Calu3 (cell line): ENCODE data around the gene WTAP. TPM values are rescaled to one million over a fixed set of nuclear protein-coding genes. Genes with fewer than 3 reads are reported as not detected.

Experiments used
- BruUV-seq: library from RNA; stranded (reverse); fragments of 400-500 nt; replicated peaks from 2 replicates; lab custom pipeline; 2021; lab: Mats Ljungman, UMichigan
- CTCF ChIA-PET: fragments of 300-600 bp; sonication (Branson Sonifier 250); formaldehyde crosslinking; loops from one replicate; lab custom pipeline; 2022; ENCODE audit warnings: antibody characterized with exemption; lab: Charles Lee
- DNase-seq: peaks from one replicate; pipeline ENCODE4 v3.0.0; 2022
- H3K27ac Mint-ChIP-seq: one replicate; pipeline ENCODE4 v1.8.0; 2022; ENCODE audit warnings: mixed read lengths; ENCODE audit not compliant: unreplicated experiment
- H3K27me3 Mint-ChIP-seq: one replicate; pipeline ENCODE4 v1.8.0; 2022; ENCODE audit warnings: mixed read lengths; ENCODE audit not compliant: unreplicated experiment
- H3K36me3 Mint-ChIP-seq: one replicate; pipeline ENCODE4 v1.8.0; 2022; ENCODE audit warnings: mild to moderate bottlenecking, moderate library complexity, mixed read lengths; ENCODE audit not compliant: insufficient read depth, unreplicated experiment
- H3K4me1 Mint-ChIP-seq: one replicate; pipeline ENCODE4 v1.8.0; 2022; ENCODE audit warnings: mild to moderate bottlenecking, low read depth, mixed read lengths; ENCODE audit not compliant: unreplicated experiment
- H3K4me3 Mint-ChIP-seq: one replicate; pipeline ENCODE4 v1.8.0; 2022; ENCODE audit warnings: mild to moderate bottlenecking, low read depth, moderate library complexity, mixed read lengths; ENCODE audit not compliant: unreplicated experiment
- H3K9me3 Mint-ChIP-seq: one replicate; pipeline ENCODE4 v1.8.0; 2022; ENCODE audit warnings: low read depth, mixed read lengths; ENCODE audit not compliant: unreplicated experiment
- intact Hi-C: fragments of 100-400 bp; cut with micrococcal nuclease; formaldehyde crosslinking; loops from one replicate; pipeline ENCODE4 v1.10.0; 2022; ENCODE audit not compliant: unreplicated experiment
- total RNA-seq: library from RNA; stranded (reverse); gene quantifications from 2 replicates; pipeline ENCODE4 v1.2.3, GENCODE V29; 2022
- TF ChIP-seq, protein P1 (sequence below): fragments of 200-600 bp; IDR thresholded peaks from one replicate; pipeline ENCODE4 v1.8.0; 2022; ENCODE audit warnings: antibody characterized with exemption; ENCODE audit not compliant: unreplicated experiment

The WTAP gene
- total RNA-seq, 1 experiment from 2014 or later: 103 TPM

DNA sequence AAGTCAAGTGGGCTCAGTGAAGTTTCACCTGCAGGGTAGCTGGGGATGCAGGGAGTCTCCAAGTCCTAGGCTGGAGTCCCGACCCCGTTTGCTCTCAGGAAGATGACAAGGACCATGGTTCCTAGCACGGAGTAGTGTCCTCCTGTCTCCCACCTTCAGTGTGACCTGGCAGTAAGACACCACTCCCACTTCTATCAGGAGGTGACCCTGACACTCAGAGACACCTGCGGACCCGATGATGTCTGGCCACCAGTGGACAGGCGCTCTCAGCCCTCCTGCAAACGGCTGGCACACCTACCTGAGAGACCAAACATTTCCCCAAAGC is 35.4 kb upstream of the WTAP start:
- no peak for DNase-seq
- Mint-ChIP-seq H3K4me3 (peak overlapping the region; percentile 67), H3K36me3 (peaks cover 73% of the 10 kb centered on the region), H3K27ac (peak overlapping the region; percentile 56), H3K4me1 (peaks cover 32% of the 10 kb centered on the region), H3K9me3 (no peaks in the 10 kb centered on the region), H3K27me3 (no peaks in the 10 kb centered on the region)
- intact Hi-C loops: loop anchor here (2.0 to 10.0 kb wide), 4 partner anchors 37 to 563 kb away; partner anchors contain the start of genes SLC22A2 and TCP1
- BruUV-seq: no TSS peak
- TF ChIP-seq, protein P1, sequence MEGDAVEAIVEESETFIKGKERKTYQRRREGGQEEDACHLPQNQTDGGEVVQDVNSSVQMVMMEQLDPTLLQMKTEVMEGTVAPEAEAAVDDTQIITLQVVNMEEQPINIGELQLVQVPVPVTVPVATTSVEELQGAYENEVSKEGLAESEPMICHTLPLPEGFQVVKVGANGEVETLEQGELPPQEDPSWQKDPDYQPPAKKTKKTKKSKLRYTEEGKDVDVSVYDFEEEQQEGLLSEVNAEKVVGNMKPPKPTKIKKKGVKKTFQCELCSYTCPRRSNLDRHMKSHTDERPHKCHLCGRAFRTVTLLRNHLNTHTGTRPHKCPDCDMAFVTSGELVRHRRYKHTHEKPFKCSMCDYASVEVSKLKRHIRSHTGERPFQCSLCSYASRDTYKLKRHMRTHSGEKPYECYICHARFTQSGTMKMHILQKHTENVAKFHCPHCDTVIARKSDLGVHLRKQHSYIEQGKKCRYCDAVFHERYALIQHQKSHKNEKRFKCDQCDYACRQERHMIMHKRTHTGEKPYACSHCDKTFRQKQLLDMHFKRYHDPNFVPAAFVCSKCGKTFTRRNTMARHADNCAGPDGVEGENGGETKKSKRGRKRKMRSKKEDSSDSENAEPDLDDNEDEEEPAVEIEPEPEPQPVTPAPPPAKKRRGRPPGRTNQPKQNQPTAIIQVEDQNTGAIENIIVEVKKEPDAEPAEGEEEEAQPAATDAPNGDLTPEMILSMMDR: no peak
- CTCF ChIA-PET: interaction anchor here (0.6 to 1.6 kb wide), 5 partner anchors 35 to 98 kb away, joined by 3 to 5 read pairs (median 3); partner anchors contain the start of genes ACAT2, MRPL18, TCP1 and WTAP

DNA sequence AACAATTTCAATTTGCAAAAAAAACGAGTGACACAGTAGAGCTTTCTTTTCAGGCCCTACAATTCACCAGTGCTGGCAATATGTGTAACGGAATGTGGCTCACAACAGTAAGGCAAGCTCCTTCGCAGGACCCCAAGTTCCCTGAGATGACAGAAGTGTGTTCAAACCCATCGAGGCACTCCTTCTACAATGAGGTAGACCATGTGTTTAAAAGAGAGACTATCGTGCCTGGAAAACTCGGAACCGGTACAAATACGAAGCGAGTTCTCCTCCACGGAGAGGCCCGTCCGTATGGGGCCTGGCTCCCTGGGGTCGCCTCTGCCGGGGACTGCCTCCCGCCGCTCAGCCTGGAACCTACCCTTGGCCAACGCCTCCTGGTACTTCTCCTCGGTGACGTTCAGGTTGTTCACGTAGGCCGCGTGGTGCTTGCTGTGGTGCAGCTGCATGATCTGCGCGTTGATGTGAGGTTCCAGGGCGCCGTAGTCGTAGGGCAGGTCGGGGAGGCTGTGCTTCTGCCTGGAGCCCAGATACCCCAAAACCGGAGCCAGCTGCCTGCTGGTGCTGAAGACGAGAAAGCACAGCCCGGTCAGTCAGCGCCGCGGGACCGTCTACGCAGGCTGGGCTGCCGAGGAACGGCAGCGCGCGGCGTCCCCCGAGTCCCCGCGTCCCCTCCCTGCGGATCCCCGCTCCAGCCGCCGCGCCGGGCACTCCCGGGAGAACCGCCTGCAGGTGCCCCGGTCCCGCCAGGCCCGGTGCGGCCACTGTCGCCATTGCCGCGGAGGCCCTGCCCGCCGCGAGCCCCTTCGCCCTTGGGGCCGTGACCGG is 34.8 kb upstream of the WTAP start:
- H3K27me3 Mint-ChIP-seq: no peaks in the 10 kb centered on the region
- H3K4me1 Mint-ChIP-seq: peaks cover 32% of the 10 kb centered on the region
- CTCF ChIA-PET: interaction anchor here (0.6 to 1.9 kb wide), 5 partner anchors 35 to 99 kb away, joined by 3 to 6 read pairs (median 4); partner anchors contain the start of genes ACAT2, MRPL18, TCP1 and WTAP
- BruUV-seq: no TSS peak
- H3K27ac Mint-ChIP-seq: peak overlapping the region; percentile 56
- intact Hi-C loops: loop anchor here (1.0 to 10.0 kb wide), 3 partner anchors 70 to 562 kb away; partner anchors contain the start of genes ACAT2, SLC22A2 and TCP1
- peak overlapping the region; percentile 67 for H3K4me3 Mint-ChIP-seq
- TF ChIP-seq, protein P1: no peak
- H3K36me3 Mint-ChIP-seq: peaks cover 67% of the 10 kb centered on the region
- H3K9me3 Mint-ChIP-seq: no peaks in the 10 kb centered on the region
- DNase-seq: peak; percentile 41

DNA sequence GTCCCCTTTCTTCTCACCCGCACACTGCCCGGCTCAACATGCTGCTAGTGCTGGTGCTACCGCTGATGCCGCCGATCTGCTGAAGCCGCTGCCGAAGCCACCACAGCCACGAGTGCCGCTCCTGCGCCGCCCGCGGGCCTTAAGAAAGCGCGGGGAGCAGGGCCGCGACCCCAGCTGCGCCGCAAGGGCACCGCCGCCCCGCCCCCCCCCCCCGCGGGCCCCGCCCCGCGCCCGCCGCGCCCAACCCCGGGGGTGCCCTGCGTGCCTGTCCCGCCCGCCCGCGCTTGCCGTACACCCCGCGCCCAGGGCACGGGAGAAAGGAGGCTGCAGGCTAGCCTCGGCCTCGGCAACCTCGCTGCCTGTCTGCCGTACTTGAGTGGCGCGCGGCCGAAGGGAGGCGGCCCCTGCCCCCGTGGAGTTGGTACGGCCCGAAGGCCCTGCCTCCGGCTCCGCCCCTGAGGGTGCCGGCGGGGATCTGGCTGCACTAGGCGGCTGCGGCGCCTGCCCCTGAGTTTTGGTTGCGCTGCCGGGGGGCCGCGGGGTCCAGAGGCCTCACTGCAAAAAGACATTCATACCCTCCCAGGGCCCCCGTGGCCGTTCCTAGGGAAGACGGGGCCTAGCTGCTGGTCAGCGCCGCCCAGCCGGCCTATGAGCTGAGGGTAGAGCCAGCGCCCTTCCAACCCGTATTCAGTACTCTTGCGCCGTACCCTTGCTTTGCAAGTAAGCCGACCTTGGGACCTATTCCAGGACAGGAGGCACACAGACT is 34.0 kb upstream of the WTAP start, which contains the start of gene SOD2:
Gene SOD2, minus strand, starts transcription at position 114 of the 766 bp plus-strand sequence. Its CDS starts 74 bp downstream, at position 40.
- no TSS peak for BruUV-seq
- Mint-ChIP-seq H3K4me3 (peak within 1 kb of the TSS; percentile 67), H3K36me3 (peaks cover 62% of the 10 kb centered on the region), H3K4me1 (peaks cover 29% of the 10 kb centered on the region), H3K27ac (peak within 1 kb of the TSS; percentile 80), H3K9me3 (no peaks in the 10 kb centered on the region), H3K27me3 (no peaks in the 10 kb centered on the region)
- CTCF ChIA-PET: interaction anchor here (0.8 to 1.9 kb wide), 2 partner anchors 95 to 98 kb away, joined by 3 to 6 read pairs; partner anchors contain the start of gene TCP1
- intact Hi-C loops: loop anchor here (1.0 to 10.0 kb wide), 3 partner anchors 69 to 561 kb away; partner anchors contain the start of genes ACAT2, SLC22A2 and TCP1
- DNase-seq: peak; percentile 86
- TF ChIP-seq, protein P1: no peak

DNA sequence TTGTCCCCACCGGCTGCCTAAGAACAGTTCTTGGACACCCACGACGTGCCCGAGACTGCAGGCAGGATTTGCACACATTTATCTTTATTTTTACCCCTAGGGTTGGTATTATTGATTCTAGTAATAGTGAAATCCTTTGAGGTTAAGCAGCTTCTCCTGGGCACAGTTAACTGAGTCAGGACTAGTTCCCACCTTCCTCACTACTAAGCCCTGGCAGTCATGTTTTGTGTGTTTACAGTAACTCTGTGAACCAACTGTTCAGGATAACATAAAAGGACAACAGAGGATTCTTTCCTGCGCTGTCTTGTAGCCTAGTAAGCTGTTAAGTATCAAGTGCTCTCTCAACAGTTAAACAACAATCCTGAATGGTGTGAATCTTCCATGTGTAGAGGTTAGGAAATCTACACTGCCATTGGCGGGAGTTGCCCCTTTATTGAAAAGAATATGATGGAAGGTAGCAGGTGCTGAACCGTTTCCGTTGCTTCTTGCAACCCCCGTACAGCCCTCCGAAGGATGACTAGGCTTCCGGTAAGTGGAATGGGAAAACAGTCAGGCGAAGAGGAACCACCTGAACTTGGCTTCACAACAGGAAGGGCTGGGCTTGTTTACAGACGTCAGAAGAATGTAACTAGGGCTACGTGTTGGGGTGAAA is 33.3 kb upstream of the WTAP start:
- H3K27me3 Mint-ChIP-seq: no peaks in the 10 kb centered on the region
- peak; percentile 54 for DNase-seq
- H3K36me3 Mint-ChIP-seq: peaks cover 54% of the 10 kb centered on the region
- peaks cover 25% of the 10 kb centered on the region for H3K4me1 Mint-ChIP-seq
- no peaks in the 10 kb centered on the region for H3K9me3 Mint-ChIP-seq
- CTCF ChIA-PET: interaction anchor here (0.7 to 1.9 kb wide), 3 partner anchors 95 to 103 kb away, joined by 3 to 6 read pairs (median 3); partner anchors contain the start of gene TCP1
- TF ChIP-seq, protein P1: no peak
- peak overlapping the region; percentile 80 for H3K27ac Mint-ChIP-seq
- intact Hi-C loops: loop anchor here (1.0 to 10.0 kb wide), 3 partner anchors 68 to 561 kb away; partner anchors contain the start of genes ACAT2, SLC22A2 and TCP1
- TSS peak; percentile 68 for BruUV-seq
- H3K4me3 Mint-ChIP-seq: peak overlapping the region; percentile 67
